ENCODE data around the gene CCDC74A.

GRCh38 chr2:131580187-131580586 is 52.5 kb downstream of the CCDC74A start:
- TF ChIP-seq CTCF (conservative IDR thresholded peaks at IDR 0.05; ENCODE audit: low read depth, low read length) (no peak), EZH2 (IDR thresholded peaks at IDR 0.05; ENCODE audit: borderline replicate concordance, low read depth, low read length, poor library complexity, severe bottlenecking) (no peak)
